ENCODE results near the gene NSDHL.
A peak's percentile ranks its signal among the peaks of the same experiment; 100 is the strongest.

Gene NSDHL

DNA sequence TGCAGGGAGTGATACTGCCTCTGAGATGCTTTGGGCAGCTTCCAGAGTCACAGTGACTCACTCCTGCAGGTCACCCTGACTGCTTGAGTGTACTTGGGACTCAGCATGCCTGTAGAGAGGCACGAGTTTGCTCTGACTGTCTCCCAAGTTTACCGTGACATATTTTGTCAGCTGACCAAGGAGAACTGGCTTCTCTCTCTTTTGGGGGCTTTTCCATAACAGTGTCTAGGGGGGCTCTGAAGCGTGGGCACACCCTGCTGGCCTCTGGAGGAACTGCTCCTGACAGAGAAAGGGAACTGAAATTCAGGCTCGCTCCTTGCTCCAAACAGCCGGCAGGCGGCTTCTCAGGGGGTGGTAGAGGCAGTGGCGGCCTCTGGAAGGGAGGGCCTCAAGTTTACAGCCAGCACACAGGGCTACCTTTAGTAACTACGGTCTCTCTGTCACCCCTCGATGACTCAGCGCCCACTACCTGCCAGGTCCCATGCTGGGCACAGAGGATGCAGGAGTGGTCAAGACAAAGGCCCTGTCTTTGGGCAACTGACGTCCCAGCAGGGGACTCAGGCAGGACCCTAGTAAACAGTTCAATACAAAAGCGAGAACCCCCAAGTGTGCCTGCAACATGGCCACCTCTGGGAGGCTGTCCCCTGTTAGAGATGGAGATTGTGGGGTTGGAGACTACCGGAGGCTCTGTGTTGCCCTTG is 84.8 kb downstream of the NSDHL start:
- Histone ChIP-seq H3K27me3 (ENCODE audit: insufficient read depth, low read length) (no peaks in the 10 kb centered on the region), H3K36me3 (ENCODE audit: insufficient read depth, low read length) (no peaks in the 10 kb centered on the region), H2AFZ (ENCODE audit: low read length, unreplicated experiment) (no peak overlapping the region), H3K4me1 (ENCODE audit: control insufficient read depth, insufficient read depth, low read length, unreplicated experiment) (peaks cover 9% of the 10 kb centered on the region), H3K79me2 (ENCODE audit: control insufficient read depth, insufficient read depth, low read length, unreplicated experiment) (no peaks in the 10 kb centered on the region), H3K27ac (ENCODE audit: low read depth, low read length) (peak overlapping the region; percentile 22; the same call in 1 of the 2 replicates), H3K4me3 (ENCODE audit: low read depth, low read length) (no peak overlapping the region)

DNA sequence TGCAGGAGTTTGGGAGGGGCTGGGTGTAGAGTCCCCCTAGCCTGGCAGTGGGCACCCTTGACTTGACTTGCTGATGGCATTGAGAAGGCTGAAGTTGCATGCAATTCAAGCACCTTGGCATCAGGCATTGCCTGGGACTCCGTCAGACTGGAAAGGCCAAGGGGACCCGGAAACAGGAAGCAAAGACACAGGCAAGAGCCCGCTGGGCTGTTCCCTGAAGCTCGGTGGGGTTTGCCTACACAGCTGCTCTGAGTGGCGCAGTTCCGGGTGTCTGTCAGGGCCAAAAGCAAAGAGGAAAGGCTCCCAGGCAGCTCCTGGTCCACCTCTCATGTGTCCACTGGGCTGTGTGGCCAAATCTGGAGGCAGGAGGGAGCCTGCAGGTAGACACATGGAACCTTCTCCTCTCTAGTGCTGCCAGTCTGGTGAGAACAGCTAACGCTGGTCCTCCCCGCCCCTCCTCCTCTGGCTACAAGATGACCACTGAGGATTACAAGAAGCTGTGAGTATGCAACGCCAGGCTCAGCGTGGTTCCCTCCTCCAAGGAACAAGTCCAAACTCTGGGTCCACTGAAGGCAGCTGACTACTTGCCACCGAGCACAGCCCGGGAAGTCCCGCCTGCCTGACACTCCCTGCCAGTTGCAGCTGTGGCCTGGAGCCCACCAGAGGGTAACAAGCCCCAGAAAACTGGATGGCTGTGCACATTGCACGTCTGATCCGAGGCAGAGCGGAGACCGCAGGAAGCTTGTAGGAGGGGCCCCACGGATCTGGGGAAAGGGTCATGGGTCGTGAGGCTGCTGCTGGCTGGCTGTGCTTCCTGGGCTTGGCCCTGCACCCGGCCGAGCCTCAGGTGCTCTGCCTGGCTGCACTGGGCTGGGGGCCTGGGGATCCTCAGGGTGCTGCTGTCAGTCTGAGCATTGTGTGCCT is 87.1 kb downstream of the NSDHL start:
- H3K4me3 ChIP-seq (ENCODE audit: low read depth, low read length) = no peak overlapping the region
- H3K27ac ChIP-seq (ENCODE audit: low read depth, low read length) = no peak overlapping the region
- H3K79me2 ChIP-seq (ENCODE audit: control insufficient read depth, insufficient read depth, low read length, unreplicated experiment) = no peaks in the 10 kb centered on the region
- peaks cover 9% of the 10 kb centered on the region for H3K4me1 ChIP-seq (ENCODE audit: control insufficient read depth, insufficient read depth, low read length, unreplicated experiment)
- H2AFZ ChIP-seq (ENCODE audit: low read length, unreplicated experiment) = no peak overlapping the region
- H3K27me3 ChIP-seq (ENCODE audit: insufficient read depth, low read length) = no peaks in the 10 kb centered on the region
- no peaks in the 10 kb centered on the region for H3K36me3 ChIP-seq (ENCODE audit: insufficient read depth, low read length)

DNA sequence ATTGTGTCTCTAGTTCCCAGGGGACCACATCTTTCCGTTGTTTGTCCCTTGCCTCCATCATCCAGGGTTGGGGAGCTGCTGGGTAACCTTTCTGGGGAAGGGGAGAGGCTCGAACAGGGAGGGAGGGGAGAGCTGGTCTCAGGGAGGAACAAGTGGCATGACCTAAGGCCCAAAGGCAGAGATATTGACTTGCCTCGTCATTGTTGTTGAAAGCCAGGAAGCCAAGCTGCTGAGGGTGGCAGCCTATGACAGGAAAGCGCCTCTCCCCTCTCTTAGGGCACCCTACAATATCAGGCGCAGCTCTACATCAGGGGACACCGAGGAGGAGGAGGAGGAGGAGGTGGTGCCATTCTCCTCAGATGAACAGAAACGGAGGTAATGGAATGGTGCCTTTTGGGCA is 87.8 kb downstream of the NSDHL start:
- Histone ChIP-seq H3K4me1 (ENCODE audit: control insufficient read depth, insufficient read depth, low read length, unreplicated experiment) (peaks cover 9% of the 10 kb centered on the region), H3K79me2 (ENCODE audit: control insufficient read depth, insufficient read depth, low read length, unreplicated experiment) (no peaks in the 10 kb centered on the region), H3K36me3 (ENCODE audit: insufficient read depth, low read length) (no peaks in the 10 kb centered on the region), H2AFZ (ENCODE audit: low read length, unreplicated experiment) (no peak overlapping the region), H3K27me3 (ENCODE audit: insufficient read depth, low read length) (no peaks in the 10 kb centered on the region), H3K27ac (ENCODE audit: low read depth, low read length) (no peak overlapping the region), H3K4me3 (ENCODE audit: low read depth, low read length) (no peak overlapping the region)
